T-helper 1 cell treated with Interleukin-12 subunit alpha and Interleukin-12 subunit beta and Interleukin-4 antibody, amounts not matched to agents 30 μg/mL and 1 μg/mL, for 36 hours (primary cell): Measurements from ENCODE around the gene LGALS3BP.
"Not testable (repeated sequence)": the region's sequence is repeated elsewhere in the genome, so short reads cannot be mapped to it uniquely, and the experiment has no call there.

Experiments used
- H3K27ac Mint-ChIP-seq: one replicate; pipeline ENCODE4 v1.8.0; 2021; ENCODE audit warnings: mild to moderate bottlenecking, mixed read lengths
- H3K27me3 Mint-ChIP-seq: one replicate; pipeline ENCODE4 v1.8.0; 2021; ENCODE audit warnings: low read depth, mixed read lengths
- H3K36me3 Mint-ChIP-seq: one replicate; pipeline ENCODE4 v1.8.0; 2021; ENCODE audit warnings: low read depth, mixed read lengths
- H3K4me1 Mint-ChIP-seq: one replicate; pipeline ENCODE4 v1.8.0; 2021; ENCODE audit warnings: low read depth, mixed read lengths
- H3K4me3 Mint-ChIP-seq: one replicate; pipeline ENCODE4 v1.8.0; 2021; ENCODE audit warnings: mild to moderate bottlenecking, moderate library complexity, mixed read lengths
- H3K9me3 Mint-ChIP-seq: one replicate; pipeline ENCODE4 v1.8.0; 2021; ENCODE audit warnings: mixed read lengths

LGALS3BP gene

DNA sequence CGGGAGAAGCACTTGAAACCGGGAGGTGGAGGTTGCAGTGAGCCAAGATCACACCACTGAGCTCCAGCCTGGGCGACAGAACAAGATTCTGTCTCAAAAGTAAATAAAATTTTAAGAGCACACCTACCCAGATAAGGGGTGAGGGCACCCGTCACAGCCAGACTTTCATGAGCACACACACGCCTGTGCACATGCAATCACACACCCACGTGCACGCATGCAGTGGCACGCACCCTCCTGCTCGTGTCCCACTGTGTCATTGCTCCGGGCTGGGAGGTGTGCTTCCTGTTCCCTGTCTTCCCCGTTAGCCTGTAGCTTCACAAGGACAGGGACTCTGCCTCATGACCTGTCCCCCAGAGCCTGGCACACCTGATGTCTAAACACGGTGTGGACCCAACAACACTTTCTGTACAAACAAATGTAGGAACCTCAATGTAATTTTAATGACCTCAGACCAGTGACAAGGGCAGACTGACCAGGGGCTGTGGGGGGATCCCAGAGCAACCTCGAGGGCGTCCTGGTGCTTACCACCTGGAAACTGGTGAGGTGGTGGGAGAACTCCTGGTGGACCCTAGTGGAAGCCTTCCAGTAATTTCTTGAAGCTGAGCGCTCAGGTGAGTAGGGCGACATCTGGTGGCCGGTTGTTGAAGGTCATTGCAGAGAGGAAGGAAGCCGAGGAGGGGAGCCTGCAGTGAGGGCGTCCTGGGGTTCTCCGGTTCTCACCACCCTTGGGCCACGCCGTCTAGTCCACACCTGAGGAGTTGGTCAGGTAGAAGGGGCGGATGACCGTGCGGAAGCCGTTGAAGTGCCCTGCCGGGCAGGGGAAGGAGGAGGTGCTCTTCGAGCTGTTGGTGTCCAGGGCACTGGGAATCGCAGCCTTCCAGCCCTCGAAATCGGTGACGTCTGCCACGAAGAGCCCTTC lies 8.6 kb downstream of the LGALS3BP start:
- Mint-ChIP-seq H3K36me3 (peaks cover 15% of the 10 kb centered on the region), H3K27ac (peak overlapping the region; percentile 67), H3K9me3 (no peaks in the 10 kb centered on the region), H3K4me3 (no peak overlapping the region), H3K4me1 (peaks cover 10% of the 10 kb centered on the region), H3K27me3 (no peaks in the 10 kb centered on the region)

DNA sequence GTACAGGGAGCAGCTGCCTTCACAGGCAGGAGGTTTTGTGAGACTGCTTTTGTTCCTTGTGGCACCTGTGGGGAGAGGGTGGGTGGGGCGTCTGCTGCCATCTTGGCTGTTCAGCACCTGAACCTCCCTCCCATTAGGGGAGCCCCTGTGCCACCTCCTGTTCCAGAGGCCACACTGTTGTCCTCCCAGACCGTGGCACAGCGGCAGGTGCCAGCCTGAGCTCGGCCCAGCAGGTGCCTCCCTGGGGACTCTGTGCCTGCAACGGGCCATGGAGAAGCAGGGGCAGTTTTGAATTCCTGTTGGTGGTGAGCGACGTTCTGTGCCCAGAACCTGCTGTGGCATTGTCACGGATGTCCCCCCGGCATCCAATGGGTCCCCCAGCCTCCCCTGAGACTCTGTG lies 9.9 kb downstream of the LGALS3BP start:
- H3K4me1 Mint-ChIP-seq: peaks cover 8% of the 10 kb centered on the region
- H3K27ac Mint-ChIP-seq: no peak overlapping the region
- no peaks in the 10 kb centered on the region for H3K9me3 Mint-ChIP-seq
- H3K36me3 Mint-ChIP-seq: peaks cover 15% of the 10 kb centered on the region
- no peaks in the 10 kb centered on the region for H3K27me3 Mint-ChIP-seq
- no peak overlapping the region for H3K4me3 Mint-ChIP-seq

DNA sequence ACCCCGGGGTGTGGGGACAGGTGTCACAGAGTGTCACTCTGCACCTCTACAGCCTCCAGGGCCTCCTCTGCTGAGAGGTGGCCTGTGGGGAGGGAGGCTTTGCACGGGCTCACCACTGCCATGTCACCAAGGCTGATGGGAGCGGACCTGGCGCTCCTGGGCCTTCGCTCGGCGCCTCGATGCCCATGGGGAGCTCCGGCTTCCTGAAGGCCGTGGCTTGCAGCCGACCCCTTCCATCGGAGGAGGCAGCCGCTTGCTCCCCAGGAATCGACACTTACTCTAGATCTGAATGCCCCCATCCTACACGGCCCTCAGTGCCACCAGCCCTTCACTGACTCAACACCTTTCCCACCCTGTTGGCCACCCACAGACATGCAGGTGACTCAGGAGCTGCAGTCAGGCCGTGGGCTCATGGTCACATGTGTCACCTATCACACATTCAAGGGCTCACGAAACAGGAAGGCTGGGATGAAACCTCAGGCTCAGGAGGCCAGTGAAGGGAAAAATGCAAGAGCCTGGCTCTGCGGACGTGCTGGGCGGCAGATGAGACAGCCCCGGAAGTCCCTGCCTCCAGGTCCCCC lies 11.9 kb downstream of the LGALS3BP start:
- no peaks in the 10 kb centered on the region for H3K9me3 Mint-ChIP-seq
- H3K27me3 Mint-ChIP-seq: no peaks in the 10 kb centered on the region
- H3K36me3 Mint-ChIP-seq: peaks cover 12% of the 10 kb centered on the region
- H3K4me1 Mint-ChIP-seq: peaks cover 8% of the 10 kb centered on the region
- no peak overlapping the region for H3K27ac Mint-ChIP-seq
- no peak overlapping the region for H3K4me3 Mint-ChIP-seq

DNA sequence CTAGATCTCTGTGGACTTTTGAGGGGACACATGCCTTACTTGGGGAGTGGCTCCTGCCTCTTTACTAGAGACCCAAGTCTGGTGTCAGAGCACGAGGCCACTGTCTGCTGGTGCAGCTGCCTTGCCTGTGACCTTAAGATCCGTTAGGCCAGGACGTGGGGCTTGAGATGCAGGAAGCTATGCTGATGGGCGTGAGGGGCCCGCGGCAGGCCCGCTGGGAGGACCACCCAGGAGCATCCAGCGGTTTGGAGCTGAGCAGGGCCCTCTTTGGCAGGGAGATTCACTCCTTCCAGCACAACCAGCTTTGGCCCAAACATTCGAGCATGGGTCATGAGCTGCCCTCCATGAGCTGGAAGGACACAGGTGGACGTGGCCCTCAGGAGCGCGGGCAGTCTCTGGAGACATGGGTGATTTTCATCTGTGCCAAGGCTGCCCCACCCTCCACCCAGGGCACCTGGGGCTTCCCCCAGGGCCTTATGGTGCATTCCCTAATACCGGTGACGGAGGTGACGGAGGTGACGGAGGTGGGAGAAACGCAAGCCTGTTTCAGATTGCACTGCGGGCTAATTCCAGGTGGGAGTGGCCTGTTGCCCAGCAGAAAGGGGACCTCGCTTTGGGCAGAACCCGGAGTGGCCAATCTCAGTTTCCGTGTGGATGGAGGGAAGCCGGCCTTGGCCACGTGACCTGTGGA lies 12.7 kb downstream of the LGALS3BP start:
- no peaks in the 10 kb centered on the region for H3K27me3 Mint-ChIP-seq
- no peak overlapping the region for H3K27ac Mint-ChIP-seq
- H3K4me3 Mint-ChIP-seq: no peak overlapping the region
- peaks cover 9% of the 10 kb centered on the region for H3K36me3 Mint-ChIP-seq
- peaks cover 6% of the 10 kb centered on the region for H3K4me1 Mint-ChIP-seq
- H3K9me3 Mint-ChIP-seq: no peaks in the 10 kb centered on the region

DNA sequence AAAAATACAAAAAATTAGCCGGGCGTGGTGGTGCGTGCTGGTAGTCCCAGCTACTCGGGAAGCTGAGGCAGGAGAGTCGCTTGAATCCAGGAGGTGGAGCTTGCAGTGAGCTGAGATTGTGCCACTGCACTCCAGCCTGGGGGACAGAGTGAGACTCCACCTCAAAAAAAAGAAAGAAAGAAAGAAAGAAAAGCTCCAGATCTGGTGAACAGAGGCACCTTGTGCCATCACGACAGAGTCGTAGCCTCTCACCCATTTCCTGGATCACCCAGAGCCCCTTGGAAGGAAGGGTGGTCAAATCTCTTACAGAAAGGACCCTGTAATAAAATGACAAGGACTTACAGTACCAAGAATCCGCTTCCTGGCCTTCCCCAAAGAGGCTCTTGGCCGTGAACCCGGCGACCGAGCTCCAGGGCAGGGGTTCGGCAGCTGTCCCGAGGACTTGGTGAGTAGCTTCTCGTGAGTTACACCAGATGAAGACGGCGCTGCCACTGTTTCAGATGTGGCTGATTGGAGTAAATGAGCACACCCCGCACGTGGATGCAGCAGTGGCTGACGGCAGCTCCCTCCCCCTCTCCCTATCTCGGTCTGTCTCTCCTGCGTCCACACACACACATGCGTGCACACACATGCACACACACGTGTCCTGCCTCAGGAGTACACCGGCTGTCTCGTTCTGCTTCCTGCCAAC lies 13.5 kb downstream of the LGALS3BP start:
- H3K9me3 Mint-ChIP-seq: no peaks in the 10 kb centered on the region
- no peak overlapping the region for H3K27ac Mint-ChIP-seq
- peaks cover 7% of the 10 kb centered on the region for H3K36me3 Mint-ChIP-seq
- H3K4me1 Mint-ChIP-seq: peaks cover 4% of the 10 kb centered on the region
- no peaks in the 10 kb centered on the region for H3K27me3 Mint-ChIP-seq
- H3K4me3 Mint-ChIP-seq: no peak overlapping the region

DNA sequence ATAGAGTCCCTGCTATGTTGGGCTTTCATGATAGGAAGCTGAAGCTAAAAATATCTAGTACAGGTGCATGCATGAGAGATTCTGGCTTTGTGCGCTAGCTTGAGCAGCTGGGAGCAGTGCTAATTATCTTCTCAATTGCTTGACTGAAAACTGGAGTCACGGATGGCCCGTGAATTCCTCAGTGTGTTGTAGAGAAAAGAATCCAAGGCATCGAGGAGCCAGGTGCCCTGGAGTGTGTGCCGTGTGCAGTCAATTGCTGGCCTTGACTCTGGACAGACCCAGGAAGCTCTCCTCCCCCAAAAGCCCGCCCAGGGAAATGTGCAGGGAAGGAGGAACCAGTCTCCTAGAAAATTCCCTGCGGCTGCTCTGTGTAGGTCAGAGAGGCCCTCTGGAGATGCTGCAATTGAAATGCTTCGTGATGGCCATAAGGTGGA lies 14.2 kb downstream of the LGALS3BP start:
- Mint-ChIP-seq H3K4me3 (no peak overlapping the region), H3K27ac (no peak overlapping the region)

DNA sequence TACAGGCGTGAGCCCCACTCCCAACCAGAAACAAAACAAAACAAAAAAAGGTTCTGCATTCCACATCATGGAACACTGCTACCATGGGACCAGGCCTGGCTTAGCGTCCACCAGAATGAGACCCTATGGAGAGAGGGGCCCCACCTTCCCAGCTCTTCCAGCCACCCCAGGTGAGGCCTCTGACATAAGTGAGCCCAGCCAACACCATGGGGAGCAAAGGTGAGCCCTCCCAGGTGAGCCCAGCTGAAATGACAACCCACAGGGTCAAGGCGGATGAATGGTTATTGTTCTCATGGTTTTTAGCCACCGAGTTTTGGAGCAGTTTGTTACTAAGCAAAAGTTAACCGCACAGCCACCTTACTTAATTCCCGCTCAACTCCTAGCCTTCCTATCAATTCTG lies 16.3 kb downstream of the LGALS3BP start:
- Mint-ChIP-seq H3K4me3 (no peak overlapping the region), H3K9me3 (no peaks in the 10 kb centered on the region), H3K4me1 (no peaks in the 10 kb centered on the region), H3K36me3 (no peaks in the 10 kb centered on the region), H3K27me3 (no peaks in the 10 kb centered on the region), H3K27ac (no peak overlapping the region)

More for the DNA sequence above, 14.2 kb downstream of the LGALS3BP start:
- Mint-ChIP-seq H3K4me1 (no peaks in the 10 kb centered on the region), H3K36me3 (peaks cover 3% of the 10 kb centered on the region), H3K9me3 (no peaks in the 10 kb centered on the region), H3K27me3 (no peaks in the 10 kb centered on the region)

DNA sequence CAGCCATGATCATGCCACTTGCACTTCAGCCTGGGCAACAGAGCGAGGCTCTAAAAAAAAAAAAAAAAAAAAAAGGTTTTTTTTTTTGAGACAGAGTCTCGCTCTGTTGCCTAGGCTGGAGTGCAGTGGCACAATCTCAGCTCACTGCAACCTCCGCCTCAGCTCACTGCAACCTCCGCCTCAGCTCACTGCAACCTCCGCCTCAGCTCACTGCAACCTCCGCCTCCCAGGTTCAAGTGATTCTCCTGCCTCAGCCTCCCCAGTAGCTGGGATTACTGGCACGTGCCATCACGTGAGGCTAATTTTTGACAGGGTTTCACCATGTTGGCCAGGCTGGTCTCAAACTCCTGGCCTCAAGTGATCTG lies 16.8 kb downstream of the LGALS3BP start:
- H3K27me3 Mint-ChIP-seq, H3K9me3 Mint-ChIP-seq, H3K4me3 Mint-ChIP-seq, H3K27ac Mint-ChIP-seq, H3K36me3 Mint-ChIP-seq, H3K4me1 Mint-ChIP-seq: not testable (repeated sequence)

DNA sequence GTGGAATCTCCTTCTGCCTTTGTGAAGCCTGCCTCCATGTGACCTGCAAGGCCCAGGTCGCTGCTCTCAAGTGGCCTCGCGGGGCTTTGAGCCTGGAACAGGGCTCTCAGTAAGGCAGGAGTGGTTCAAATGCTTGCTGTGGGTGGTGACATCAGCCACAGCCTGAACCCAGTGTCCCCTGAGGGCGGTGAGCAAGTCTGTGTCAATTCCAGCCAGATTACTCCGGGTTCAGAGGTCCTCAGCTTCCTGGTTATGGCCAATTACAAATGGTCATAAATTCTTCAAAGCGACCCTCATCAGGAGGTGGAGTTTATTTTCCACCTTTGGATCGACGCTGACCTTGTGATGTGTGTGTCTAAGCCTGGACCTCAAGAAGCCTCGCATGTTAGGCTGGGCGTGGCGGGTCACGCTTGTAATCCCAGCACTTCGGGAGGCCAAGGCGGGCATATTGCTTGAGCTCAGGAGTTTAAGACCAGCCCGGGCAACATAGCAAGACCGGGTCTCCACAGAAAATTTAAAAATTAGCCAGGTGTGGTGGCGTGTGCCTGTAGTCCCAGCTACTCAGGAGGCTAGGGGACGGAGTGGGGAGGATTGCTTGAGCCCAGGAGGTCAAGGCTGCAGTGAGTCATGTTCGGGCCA lies 17.3 kb downstream of the LGALS3BP start:
- Mint-ChIP-seq H3K27ac (no peak overlapping the region), H3K9me3 (no peaks in the 10 kb centered on the region), H3K4me1 (no peaks in the 10 kb centered on the region), H3K4me3 (no peak overlapping the region), H3K27me3 (no peaks in the 10 kb centered on the region), H3K36me3 (no peaks in the 10 kb centered on the region)

DNA sequence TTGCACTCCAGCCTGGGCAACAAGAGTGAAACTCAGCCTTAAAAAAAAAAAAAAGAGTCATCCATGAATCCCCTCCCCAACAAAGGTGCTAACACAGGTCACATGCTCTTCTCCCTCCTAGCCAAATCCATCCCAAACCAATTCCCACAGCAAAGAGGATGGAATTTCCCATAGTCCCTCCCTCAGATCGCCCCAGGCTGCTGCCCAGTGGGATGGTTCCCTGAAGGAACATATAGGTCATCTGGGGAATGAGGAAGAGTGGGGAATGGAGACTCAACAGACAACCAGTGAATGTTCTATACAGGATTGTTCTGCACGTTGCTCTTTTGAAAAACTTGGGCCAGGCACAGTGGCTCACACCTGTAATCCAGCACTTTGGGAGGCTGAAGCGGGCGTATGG lies 18.2 kb downstream of the LGALS3BP start:
- H3K27me3 Mint-ChIP-seq: no peaks in the 10 kb centered on the region

DNA sequence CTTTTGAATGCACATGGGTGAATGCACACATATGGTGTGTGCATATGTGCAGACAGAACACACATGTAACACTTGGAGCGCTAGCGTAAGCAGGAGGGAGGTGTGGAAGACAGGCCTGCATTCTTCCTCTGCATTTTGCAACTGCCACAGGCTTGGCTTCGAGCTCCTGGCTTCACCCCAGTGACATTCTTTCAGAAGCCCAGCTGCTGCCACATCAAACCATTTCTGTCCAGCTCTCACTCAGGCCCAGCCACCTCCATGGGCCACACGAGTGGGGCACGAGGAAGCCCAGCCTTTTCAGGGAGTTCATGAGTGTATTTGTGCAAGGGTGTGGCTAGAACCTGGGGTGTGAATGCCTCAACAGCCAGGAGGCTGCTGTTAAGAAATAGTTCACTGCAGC lies 18.8 kb downstream of the LGALS3BP start:
- H3K36me3 Mint-ChIP-seq: no peaks in the 10 kb centered on the region
- H3K27ac Mint-ChIP-seq: no peak overlapping the region
- no peaks in the 10 kb centered on the region for H3K27me3 Mint-ChIP-seq
- no peak overlapping the region for H3K4me3 Mint-ChIP-seq
- no peaks in the 10 kb centered on the region for H3K4me1 Mint-ChIP-seq
- no peaks in the 10 kb centered on the region for H3K9me3 Mint-ChIP-seq

More for the DNA sequence above, 18.2 kb downstream of the LGALS3BP start:
- no peaks in the 10 kb centered on the region for H3K4me1 Mint-ChIP-seq
- H3K36me3 Mint-ChIP-seq: no peaks in the 10 kb centered on the region
- no peak overlapping the region for H3K4me3 Mint-ChIP-seq
- H3K9me3 Mint-ChIP-seq: no peaks in the 10 kb centered on the region
- no peak overlapping the region for H3K27ac Mint-ChIP-seq

DNA sequence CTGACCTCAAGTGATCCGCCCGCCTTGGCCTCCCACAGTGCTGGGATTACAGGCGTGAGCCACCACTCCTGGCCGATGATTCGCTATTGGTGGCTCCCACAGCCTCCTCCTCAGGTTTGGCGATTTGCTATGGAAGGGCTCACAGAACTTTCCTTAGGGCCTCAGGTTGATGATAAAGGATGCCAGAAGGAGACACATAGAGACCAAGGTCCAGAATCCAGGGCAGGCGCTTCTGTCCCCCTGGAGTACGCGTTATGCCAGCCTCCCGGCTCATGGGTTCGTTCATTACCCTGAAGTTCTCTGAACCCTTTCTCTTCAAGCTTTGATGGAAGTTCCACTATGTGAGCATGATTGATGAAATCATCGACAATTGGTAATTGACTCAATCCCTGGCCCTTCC lies 19.9 kb downstream of the LGALS3BP start:
- no peak overlapping the region for H3K4me3 Mint-ChIP-seq
- no peaks in the 10 kb centered on the region for H3K36me3 Mint-ChIP-seq
- H3K27me3 Mint-ChIP-seq: no peaks in the 10 kb centered on the region
- no peak overlapping the region for H3K27ac Mint-ChIP-seq
- H3K4me1 Mint-ChIP-seq: no peaks in the 10 kb centered on the region
- no peaks in the 10 kb centered on the region for H3K9me3 Mint-ChIP-seq

DNA sequence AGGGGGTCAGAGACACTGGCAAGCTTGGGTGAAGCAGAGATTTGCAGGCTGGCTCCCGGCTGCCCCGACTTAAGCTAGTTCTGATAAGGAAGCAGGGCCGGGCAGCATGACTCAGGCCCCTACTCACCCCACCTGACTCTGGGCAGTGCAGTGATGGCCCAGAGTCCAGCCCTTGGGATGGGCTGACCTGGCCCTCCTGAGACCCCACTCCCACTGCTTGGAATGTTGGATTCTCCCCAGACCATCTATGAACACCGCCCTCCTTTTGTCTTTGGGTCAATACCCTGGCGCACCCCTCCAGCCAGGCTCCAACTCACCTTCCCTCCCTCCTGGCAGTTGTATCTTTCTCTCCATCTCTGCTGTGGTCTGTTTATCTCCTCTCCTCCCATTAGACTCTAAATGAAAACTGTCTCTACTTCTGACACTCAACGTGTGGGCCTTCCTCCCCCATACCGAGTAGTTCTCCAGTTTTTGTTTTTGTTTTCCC lies 21.0 kb downstream of the LGALS3BP start:
- Mint-ChIP-seq H3K4me1 (no peaks in the 10 kb centered on the region), H3K27me3 (no peaks in the 10 kb centered on the region), H3K27ac (no peak overlapping the region), H3K4me3 (no peak overlapping the region), H3K36me3 (no peaks in the 10 kb centered on the region), H3K9me3 (no peaks in the 10 kb centered on the region)

DNA sequence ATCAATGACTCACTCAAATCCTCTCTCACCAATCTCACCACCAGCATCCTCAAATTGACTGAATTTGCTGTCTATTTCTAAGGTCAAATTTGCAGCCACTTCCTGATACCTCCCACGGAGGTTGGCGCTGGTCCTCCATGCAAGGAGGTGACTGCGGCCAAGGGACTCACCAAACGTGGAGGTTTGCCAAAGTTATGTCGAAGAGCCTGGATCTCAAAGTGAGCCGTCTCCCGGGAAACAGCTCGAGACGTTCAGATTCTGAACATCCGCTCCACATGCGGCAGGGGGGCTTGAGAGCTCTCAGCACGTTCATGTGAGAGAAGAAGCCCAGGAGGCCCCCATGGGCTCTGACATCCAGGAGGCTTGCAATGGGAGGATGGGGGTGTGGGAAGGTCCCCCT lies 22.6 kb downstream of the LGALS3BP start:
- H3K4me1 Mint-ChIP-seq: no peaks in the 10 kb centered on the region
- no peaks in the 10 kb centered on the region for H3K9me3 Mint-ChIP-seq
- H3K36me3 Mint-ChIP-seq: no peaks in the 10 kb centered on the region
- no peaks in the 10 kb centered on the region for H3K27me3 Mint-ChIP-seq
- no peak overlapping the region for H3K4me3 Mint-ChIP-seq
- no peak overlapping the region for H3K27ac Mint-ChIP-seq
